DOHH2 (cell line): ENCODE measurements around the gene WRAP73.

Source experiments
- H3F3A ChIP-seq: fragments of 200-600 bp; sonication (generic), shearing (Covaris generic); 2 replicates; pipeline ENCODE4 v1.6.0; 2016; ENCODE audit warnings: antibody characterized with exemption, mild to moderate bottlenecking; ENCODE audit not compliant: control insufficient read depth, insufficient read depth
- H3K27ac ChIP-seq: fragments of 200-600 bp; sonication (generic); 2 replicates; pipeline ENCODE4 v1.5.1; 2014; ENCODE audit warnings: low read depth, mild to moderate bottlenecking, low read length, moderate library complexity
- H3K27me3 ChIP-seq: fragments of 200-600 bp; sonication (generic); 2 replicates; pipeline ENCODE4 v1.6.1; 2014; ENCODE audit warnings: mild to moderate bottlenecking, low read length, mixed read lengths; ENCODE audit not compliant: control insufficient read depth
- H3K36me3 ChIP-seq: fragments of 200-600 bp; sonication (generic); 2 replicates; pipeline ENCODE4 v1.6.1; 2014; ENCODE audit warnings: mild to moderate bottlenecking, low read length, moderate library complexity, mixed read lengths; ENCODE audit not compliant: control insufficient read depth
- H3K4me1 ChIP-seq: fragments of 200-600 bp; sonication (generic); 2 replicates; pipeline ENCODE4 v1.6.1; 2014; ENCODE audit warnings: mild to moderate bottlenecking, low read length, mixed read lengths; ENCODE audit not compliant: control insufficient read depth
- H3K4me2 ChIP-seq: fragments of 200-600 bp; sonication (generic); 2 replicates; pipeline ENCODE4 v1.6.0; 2014; ENCODE audit warnings: mild to moderate bottlenecking, low read length, moderate library complexity
- H3K4me3 ChIP-seq: fragments of 200-600 bp; sonication (generic); 2 replicates; pipeline ENCODE4 v1.5.1; 2014; ENCODE audit warnings: mild to moderate bottlenecking, low read length, mixed read lengths
- H3K79me2 ChIP-seq: fragments of 200-600 bp; sonication (generic); 2 replicates; pipeline ENCODE4 v1.6.1; 2014; ENCODE audit warnings: mild to moderate bottlenecking, low read length, mixed read lengths; ENCODE audit not compliant: control insufficient read depth
- H3K9me2 ChIP-seq: fragments of 200-600 bp; sonication (generic); replicated peaks from 2 replicates; pipeline ENCODE4 v1.6.1; 2014; ENCODE audit warnings: mild to moderate bottlenecking, low read length, mixed read lengths; ENCODE audit not compliant: control insufficient read depth
- H3K9me3 ChIP-seq: fragments of 200-600 bp; sonication (generic); 2 replicates; pipeline ENCODE4 v1.6.1; 2014; ENCODE audit warnings: antibody characterized with exemption, low read length, mixed read lengths; ENCODE audit not compliant: control insufficient read depth, insufficient read depth
- H4K20me1 ChIP-seq: fragments of 200-600 bp; sonication (generic); 2 replicates; pipeline ENCODE4 v1.6.0; 2014; ENCODE audit warnings: low read depth, mild to moderate bottlenecking, antibody characterized with exemption, low read length, moderate library complexity; ENCODE audit not compliant: control insufficient read depth, insufficient read depth
- CTCF ChIP-seq: fragments of 200-600 bp; sonication (generic); IDR thresholded peaks from one replicate; pipeline ENCODE4 v1.5.1; 2014; ENCODE audit warnings: antibody characterized with exemption, mild to moderate bottlenecking, low read depth, low read length; ENCODE audit not compliant: poor library complexity, severe bottlenecking
- EZH2phosphoT487 ChIP-seq: fragments of 200-600 bp; sonication (generic); IDR thresholded peaks from 2 replicates; pipeline ENCODE4 v1.6.1; 2017; ENCODE audit warnings: borderline replicate concordance, mild to moderate bottlenecking, antibody characterized with exemption, low read length, moderate library complexity, mixed read lengths

WRAP73 gene

GRCh38 chr1:3611170-3612019 is 38.5 kb downstream of the WRAP73 start, which contains the start of gene MEGF6:
TSS of gene MEGF6 (minus strand) at chr1:3611508. CDS start at chr1:3611268, 240 bp downstream.
- Histone ChIP-seq H3K79me2 (no peaks in the 10 kb centered on the region), H4K20me1 (no peaks in the 10 kb centered on the region), H3K36me3 (no peaks in the 10 kb centered on the region), H3K9me3 (no peaks in the 10 kb centered on the region), H3K4me1 (peaks cover 13% of the 10 kb centered on the region), H3K9me2 (no peaks in the 10 kb centered on the region), H3K4me2 (peak within 1 kb of the TSS; percentile 47), H3K27me3 (peaks cover 53% of the 10 kb centered on the region), H3F3A (0 out of 2 replicates have a peak, but pooled peaks cover 2% of the 10 kb centered on the region), H3K4me3 (peak within 1 kb of the TSS; percentile 37), H3K27ac (no peak within 1 kb of the TSS)
- TF ChIP-seq EZH2phosphoT487 (peak; percentile 41; the same call in 1 of the 2 replicates), CTCF (no peak)

GRCh38 chr1:3610527-3611169 is 39.3 kb downstream of the WRAP73 start:
- H3K79me2 ChIP-seq, result no peaks in the 10 kb centered on the region
- peaks cover 53% of the 10 kb centered on the region for H3K27me3 ChIP-seq
- H3K36me3 ChIP-seq, result no peaks in the 10 kb centered on the region
- peak overlapping the region; percentile 37 for H3K4me3 ChIP-seq
- TF ChIP-seq CTCF, result no peak
- no peak for TF ChIP-seq EZH2phosphoT487
- no peak overlapping the region for H3K27ac ChIP-seq
- H3K4me1 ChIP-seq, result peaks cover 13% of the 10 kb centered on the region
- peak overlapping the region; percentile 47 for H3K4me2 ChIP-seq
- H3F3A ChIP-seq, result 0 out of 2 replicates have a peak, but pooled peaks cover 2% of the 10 kb centered on the region
- no peaks in the 10 kb centered on the region for H3K9me3 ChIP-seq
- no peaks in the 10 kb centered on the region for H4K20me1 ChIP-seq
- no peaks in the 10 kb centered on the region for H3K9me2 ChIP-seq

GRCh38 chr1:3609769-3610526 is 40.0 kb downstream of the WRAP73 start:
- Histone ChIP-seq H3K9me2 (no peaks in the 10 kb centered on the region), H3K27me3 (peaks cover 51% of the 10 kb centered on the region), H3K4me2 (no peak overlapping the region), H3K4me3 (no peak overlapping the region), H3F3A (0 out of 2 replicates have a peak, but pooled peaks cover 2% of the 10 kb centered on the region), H3K27ac (no peak overlapping the region), H3K9me3 (no peaks in the 10 kb centered on the region), H3K79me2 (no peaks in the 10 kb centered on the region), H3K4me1 (peaks cover 13% of the 10 kb centered on the region), H3K36me3 (no peaks in the 10 kb centered on the region), H4K20me1 (no peaks in the 10 kb centered on the region)
- TF ChIP-seq CTCF, result no peak
- no peak for TF ChIP-seq EZH2phosphoT487
